HG03520 (cell line): ENCODE data around the gene C2orf81.
"Not testable (repeated sequence)": the region's sequence is repeated elsewhere in the genome, so short reads cannot be mapped to it uniquely, and the experiment has no call there.

Source experiments
- ATAC-seq: cut with Tn5 transposase; IDR thresholded peaks from one replicate; pipeline ENCODE4 v1.9.1; 2021; ENCODE audit warnings: mild to moderate bottlenecking, moderate library complexity; ENCODE audit not compliant: unreplicated experiment

C2orf81 gene

DNA sequence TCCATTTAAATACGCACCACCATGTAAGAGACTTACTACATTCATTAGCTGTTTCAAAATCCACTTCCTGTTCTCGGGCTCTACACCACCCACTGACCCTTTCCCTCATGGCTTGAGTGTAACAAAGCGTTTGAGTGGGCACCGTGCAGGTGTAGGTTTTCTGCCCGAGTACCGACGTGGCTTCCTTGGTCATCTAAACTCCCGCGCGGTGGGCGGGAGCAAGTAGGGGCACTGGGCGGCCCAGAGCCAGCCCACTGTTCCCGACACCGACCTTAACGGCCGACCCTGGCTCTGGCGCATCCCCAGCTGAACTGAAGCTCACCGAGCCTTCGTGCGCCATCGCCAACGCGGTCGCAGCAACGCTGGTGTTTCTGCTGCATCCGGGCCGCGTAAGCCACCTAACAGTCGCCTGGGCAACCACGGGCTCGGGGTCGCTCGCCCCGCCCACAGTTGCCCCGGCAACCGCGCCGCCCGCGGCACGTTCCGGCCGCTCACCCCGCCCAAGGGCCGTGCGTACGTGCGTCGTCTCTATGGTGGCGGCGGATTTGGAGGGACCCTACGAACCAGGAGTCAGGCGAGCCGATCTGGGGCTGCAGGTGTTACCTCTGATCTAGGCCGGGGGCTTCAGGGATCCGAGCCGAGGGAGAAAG is at the start of gene C2orf81, which contains the start of gene WDR54:
Gene C2orf81, minus strand, starts transcription at position 399 of the 650 bp plus-strand sequence. Its CDS starts 59 bp downstream, at position 340.
Gene WDR54, plus strand, starts transcription at position 510 of the 650 bp plus-strand sequence. CDS start 424 bp downstream, outside the sequence.
- peak; percentile 89 for ATAC-seq

DNA sequence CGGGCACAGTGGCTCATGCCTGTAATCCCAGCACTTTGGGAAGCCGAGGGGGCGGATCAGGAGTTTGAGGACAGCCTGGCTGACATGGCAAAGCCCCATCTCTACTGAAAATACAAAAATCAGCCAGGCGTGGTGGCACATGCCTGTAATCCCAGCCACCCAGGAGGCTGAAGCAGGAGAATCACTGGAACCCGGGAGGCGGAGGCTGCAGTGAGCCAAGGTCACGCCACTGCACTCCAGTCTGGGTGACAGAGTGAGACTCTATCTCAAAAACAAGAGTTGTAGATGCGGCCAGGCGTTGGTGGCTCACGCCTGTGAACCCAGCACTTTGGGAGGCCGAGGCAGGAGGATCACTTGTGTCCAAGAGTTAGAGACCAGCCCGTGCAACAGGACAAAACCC is 49.3 kb upstream of the C2orf81 start:
- not testable (repeated sequence) for ATAC-seq

DNA sequence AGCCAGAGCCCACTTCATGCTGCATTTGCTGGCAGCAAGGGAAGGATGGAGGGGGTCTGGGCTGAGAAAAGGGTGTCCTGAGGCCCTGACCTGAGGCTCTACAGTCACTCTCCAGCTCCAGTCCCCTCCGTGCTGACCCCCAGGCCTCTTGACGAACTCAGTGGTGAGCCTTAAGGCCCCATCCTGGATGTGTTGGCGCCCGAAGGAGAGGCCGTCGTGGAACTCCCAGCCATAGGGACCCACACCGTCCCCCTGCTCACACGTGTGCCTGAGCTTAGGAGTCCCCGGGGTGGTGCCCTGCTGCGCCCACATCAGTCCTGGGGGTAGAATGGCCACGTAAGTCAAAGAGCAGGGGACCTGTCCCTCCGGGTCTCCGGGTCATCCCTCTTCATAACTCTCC is 43.0 kb upstream of the C2orf81 start:
- ATAC-seq, result no peak

DNA sequence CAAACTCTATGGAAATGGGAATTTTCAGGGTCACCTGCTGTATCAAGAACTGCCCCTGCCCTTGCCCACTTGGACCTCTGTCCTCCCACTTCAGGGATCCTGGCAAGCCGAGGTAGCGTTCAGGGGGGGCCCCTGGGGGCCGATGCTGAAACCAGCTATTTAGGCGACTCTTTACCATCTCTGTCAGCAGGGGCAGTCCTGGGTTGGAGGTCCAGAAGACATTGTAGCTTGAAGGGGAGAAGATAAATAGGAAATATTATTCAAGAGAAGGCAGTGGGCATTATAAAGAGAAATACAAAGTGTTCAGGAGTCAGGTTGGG is 41.3 kb upstream of the C2orf81 start:
- no peak for ATAC-seq

DNA sequence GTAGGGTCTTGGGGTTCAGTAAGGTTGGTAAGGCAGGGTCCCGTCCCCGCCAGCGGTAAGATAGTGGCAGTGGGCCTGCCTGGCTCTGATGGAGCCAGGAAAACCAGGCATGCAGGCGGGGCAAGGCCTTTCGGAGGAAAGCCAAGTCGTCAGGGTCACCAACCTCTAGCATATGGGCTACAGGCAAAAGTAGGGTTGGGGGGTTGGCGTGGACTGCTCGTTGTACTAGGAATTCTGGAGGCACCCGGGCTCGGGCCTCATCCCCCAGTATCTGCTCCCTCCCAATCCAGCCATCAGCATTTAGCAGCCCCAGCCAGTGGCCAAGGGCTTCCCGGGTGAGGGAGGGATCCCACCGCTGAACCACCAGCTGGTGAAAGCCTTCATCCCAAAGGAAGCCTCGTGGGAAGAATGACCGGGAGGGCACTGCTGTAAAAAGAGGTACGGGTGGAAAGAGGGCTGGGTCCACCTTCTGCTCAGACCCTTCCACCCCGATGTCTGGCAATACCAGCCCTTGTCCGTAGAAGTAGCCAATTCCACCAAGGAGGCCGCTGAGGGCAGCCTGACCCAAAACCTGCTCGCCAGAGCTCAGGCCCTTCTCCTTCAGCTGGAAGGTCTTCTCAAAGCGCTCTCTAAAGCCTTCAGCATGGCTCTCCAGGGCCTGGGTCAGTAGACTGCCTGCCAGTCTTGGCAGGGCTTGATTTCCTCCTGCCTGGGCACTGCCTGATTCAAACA is 40.8 kb upstream of the C2orf81 start:
- no peak for ATAC-seq

DNA sequence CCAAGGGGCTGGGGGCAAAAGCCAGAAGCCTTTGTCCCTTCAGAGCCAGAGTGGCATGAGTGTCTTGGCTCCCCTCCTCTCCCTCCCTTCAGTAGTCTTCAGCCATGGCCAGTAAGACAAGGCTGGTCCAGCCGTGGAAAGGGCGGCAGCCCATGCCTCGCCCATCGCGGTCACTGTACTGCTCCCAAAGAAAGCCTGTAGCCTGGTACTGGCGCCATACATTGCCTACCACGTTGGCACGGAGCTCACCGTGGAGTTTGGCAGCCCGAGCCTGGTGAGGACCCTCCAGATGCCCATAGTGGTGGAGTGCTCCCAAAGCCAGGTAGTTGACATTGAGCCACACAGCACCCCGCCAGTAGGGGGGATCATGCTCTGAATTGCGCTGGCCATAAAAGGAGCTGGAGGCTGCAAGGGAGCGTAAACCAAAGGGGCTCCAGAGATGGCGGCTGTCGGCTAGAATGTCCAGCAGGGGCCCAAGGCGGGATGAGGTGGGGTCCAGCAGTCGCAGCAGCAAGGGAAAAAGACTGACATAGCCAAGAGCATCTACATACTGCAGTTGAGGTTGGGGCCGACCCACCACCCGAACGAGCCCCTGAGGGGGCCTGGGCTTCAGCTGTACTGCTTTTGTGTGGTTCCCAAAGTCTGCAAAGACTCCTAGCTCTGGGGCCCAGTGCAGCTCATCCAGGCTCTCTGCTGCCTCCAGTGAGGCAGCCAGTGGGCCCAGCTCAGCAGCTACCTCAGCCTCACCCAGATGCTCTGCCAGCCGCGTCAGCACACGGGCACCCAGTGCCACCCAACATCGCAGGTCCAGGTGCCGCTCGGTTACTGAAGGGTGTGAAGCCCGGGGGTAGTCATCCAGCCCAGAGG is 40.0 kb upstream of the C2orf81 start:
- ATAC-seq, result no peak

DNA sequence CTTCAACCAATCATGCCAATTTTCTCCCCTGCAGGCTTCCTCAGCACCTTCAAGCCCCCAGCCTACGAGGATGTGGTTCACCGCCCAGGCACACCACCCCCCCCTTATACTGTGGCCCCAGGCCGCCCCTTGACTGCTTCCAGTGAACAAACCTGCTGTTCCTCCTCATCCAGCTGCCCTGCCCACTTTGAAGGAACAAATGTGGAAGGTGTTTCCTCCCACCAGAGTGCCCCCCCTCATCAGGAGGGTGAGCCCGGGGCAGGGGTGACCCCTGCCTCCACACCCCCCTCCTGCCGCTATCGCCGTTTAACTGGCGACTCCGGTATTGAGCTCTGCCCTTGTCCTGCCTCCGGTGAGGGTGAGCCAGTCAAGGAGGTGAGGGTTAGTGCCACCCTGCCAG is 38.8 kb upstream of the C2orf81 start:
- ATAC-seq, result not testable (repeated sequence)

DNA sequence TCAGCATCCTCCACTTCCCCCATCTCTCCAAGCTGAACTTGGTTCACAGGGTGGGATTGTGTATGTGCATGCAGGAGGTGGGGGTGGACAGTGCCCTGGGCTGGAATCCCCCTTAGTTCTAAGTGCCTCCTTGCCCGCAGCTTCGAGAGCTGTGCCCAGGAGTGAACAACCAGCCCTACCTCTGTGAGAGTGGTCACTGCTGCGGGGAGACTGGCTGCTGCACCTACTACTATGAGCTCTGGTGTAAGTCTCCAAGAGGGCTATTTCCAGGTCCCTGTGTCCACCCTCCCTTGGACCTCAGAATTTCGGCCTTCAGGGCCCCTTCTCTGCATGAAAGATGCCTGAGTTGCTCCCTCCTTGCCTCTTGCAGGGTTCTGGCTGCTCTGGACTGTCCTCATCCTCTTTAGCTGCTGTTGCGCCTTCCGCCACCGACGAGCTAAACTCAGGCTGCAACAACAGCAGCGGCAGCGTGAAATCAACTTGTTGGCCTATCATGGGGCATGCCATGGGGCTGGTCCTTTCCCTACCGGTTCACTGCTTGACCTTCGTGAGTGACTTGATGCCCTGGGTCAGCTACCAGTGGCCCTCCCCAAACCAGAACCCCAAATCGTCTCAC is 38.2 kb upstream of the C2orf81 start:
- not testable (repeated sequence) for ATAC-seq

DNA sequence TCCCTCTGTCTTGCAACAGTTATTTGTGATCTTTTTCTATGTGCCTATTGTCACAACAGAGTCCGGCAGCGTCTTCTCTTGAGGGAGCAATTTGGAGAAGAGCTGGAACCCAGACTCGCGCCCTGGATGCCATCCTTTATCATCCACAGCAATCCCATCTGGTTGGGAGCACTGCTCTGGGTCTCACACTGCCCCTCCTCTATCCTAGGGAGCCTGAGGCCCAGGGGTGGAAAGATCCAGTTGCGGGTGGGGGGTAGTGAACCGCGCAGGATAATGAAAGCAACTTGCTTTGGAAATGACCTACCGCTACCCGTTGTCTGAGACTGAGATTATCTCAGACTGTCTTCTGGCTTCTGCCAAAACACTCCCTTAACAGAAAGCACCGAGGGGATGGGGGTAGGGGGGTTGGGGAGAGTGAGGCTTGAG is 37.5 kb upstream of the C2orf81 start:
- ATAC-seq, result no peak

DNA sequence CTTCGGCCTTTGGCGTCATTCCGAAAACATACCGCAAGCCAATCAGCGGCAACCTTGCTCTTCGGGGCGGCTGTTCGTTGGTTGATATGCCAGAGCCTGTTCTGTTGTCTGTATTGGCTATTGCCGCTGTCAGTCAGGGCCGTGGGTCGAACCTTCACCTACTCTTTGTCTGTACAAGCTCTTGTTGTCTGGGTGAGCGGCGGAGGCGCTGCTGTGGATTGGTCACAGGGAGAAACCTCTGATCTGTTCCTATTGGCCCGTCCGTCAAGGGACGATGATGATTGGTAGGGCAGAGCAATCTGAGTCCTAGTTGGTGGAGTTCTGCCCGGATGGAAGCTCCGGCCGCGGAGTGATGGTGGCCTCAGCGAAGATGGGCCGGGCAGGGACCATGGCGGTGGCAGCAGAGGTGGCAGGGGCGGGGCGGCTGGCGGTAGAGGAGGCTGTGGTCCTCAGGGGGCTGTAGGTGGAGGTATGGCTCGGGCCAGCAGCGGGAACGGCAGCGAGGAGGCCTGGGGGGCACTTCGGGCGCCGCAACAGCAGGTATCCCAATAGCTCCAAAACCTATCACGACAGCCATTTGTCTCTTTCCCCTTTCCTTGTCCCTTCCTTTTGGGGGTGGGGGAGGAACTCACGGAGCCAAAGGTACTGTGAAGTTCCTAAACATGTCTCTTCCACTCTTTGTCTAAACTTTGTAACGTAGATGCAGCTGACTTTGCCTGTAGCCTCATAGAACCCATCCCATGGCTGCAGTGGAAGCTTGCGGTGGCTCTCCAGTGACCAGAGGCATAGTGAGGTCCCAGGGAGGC is 36.9 kb upstream of the C2orf81 start, which contains the start of gene WBP1:
Gene WBP1, plus strand, starts transcription at position 307 of the 806 bp plus-strand sequence. Its CDS starts 165 bp downstream, at position 472.
- ATAC-seq, result peak; percentile 80

DNA sequence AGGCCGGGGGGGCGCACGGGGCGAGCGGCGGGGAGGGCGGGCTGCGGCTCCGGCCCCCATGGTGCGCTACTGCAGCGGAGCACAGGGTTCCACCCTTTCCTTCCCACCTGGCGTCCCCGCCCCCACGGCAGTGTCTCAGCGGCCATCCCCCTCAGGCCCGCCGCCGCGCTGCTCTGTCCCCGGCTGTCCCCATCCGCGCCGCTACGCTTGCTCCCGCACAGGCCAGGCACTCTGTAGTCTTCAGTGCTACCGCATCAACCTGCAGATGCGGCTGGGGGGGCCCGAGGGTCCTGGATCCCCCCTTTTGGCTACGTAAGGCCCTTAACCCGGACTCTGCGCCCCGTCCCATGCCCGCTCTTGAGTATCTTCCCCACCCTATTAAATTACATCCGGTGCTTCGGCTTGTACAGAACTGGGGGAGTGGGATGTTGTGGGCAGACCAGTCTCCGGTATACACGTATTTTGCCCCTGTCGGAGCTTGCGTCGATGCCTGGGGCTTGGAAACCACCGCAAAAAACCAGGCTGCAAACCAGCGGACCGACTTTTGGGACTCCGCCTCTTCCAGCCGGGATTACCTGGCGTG is 36.2 kb upstream of the C2orf81 start:
- peak; percentile 29 for ATAC-seq

DNA sequence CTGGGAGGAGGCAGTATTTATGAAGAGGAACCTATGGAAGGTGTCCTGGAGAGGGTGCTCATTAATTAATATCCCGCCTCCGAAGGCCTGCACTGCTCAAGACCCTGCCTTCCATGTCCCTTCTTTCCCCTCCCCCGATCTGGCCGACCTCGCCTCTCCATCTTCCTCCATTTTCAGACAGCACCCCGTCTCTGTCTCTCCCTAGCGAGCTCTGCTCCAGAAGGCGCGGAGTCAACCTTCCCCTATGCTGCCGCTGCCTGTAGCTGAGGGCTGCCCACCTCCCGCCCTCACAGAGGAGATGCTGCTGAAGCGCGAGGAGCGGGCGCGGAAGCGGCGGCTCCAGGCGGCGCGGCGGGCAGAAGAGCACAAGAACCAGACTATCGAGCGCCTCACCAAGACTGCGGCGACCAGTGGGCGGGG is 35.7 kb upstream of the C2orf81 start:
- ATAC-seq, result no peak

DNA sequence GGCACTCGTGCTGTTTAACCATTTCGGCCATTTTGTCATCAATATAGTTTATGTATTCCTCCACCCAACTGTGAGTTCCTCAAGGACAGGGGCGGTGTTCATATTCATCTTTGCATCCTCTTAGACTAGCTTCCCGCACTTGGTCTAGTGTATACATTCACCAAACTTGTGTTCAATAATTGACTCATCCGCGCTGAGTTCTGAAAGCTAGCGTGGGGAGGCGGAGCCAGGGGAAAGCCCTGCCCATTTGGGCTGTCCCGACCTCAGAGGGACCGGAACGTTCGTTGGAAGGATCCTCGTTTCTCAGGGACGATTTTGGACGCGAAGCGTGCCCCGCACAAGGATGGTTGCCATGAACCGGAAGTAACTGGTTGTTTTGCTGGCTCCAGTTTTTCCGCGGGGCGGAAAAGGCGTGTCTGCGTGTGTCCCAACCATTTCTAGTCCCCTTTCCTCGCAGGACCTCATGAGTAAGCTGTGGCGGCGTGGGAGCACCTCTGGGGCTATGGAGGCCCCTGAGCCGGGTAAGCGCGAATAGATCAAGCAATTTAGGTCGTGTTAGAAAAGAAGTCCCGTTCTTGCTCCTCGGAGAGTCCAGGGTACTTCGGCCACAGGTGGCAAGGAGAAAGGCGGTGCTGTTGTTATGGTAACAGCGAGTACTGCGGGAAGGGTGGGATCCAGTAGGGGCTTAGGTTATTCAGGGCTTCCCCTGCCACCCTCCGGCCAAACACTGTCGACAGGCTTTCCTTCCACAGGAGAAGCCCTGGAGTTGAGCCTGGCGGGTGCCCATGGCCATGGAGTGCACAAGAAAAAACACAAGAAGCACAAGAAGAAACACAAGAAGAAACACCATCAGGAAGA is 33.5 kb upstream of the C2orf81 start, which contains the start of gene INO80B:
Gene INO80B, plus strand, starts transcription at position 434 of the 858 bp plus-strand sequence. Its CDS starts 30 bp downstream, at position 464.
- peak; percentile 34 for ATAC-seq

DNA sequence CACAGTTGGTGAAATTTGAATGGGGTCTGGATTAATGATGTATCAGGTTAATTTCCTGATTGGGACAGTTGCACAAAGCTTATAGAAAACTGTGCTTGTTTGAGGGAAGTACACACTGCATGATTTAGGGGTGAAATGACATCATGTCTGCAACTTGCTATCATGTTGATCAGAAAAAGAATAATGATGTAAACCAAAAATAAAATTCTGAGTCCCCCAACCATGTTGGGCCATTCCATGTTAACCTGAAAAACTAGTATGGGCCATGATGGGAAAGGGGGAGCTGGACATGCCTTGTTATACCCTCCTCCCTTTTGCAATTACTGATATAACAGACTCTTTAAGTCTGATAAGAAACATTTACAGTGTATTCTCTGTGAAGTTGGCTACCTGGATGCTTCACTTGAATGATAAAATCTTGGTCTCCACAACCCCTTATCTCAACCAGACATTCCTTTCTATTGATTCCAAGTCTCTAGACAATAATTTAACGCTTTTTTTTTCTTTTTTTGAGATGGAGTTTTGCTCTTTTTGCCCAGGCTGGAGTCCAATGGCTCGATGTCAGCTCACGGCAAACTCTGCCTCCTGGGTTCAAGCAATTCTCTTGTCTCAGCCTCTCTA is 29.3 kb upstream of the C2orf81 start:
- ATAC-seq, result no peak

DNA sequence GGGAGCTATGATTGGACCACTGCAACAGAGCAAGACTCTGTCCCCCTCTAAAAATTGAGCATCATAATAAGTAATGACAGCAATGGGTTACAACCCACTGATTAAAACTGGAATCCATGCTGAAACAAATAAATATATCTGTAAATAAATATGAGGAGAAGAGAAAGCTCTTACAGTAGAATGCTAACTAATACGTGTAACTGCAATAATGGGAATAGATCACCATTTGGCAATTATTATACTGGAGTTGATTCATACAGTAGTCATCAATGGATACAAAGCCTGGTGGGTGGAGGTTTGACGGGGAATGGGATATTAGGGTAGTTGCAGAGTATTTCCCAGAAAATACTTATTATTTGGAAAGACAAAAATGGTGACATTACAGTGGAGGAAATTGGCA is 27.4 kb upstream of the C2orf81 start:
- ATAC-seq, result no peak

DNA sequence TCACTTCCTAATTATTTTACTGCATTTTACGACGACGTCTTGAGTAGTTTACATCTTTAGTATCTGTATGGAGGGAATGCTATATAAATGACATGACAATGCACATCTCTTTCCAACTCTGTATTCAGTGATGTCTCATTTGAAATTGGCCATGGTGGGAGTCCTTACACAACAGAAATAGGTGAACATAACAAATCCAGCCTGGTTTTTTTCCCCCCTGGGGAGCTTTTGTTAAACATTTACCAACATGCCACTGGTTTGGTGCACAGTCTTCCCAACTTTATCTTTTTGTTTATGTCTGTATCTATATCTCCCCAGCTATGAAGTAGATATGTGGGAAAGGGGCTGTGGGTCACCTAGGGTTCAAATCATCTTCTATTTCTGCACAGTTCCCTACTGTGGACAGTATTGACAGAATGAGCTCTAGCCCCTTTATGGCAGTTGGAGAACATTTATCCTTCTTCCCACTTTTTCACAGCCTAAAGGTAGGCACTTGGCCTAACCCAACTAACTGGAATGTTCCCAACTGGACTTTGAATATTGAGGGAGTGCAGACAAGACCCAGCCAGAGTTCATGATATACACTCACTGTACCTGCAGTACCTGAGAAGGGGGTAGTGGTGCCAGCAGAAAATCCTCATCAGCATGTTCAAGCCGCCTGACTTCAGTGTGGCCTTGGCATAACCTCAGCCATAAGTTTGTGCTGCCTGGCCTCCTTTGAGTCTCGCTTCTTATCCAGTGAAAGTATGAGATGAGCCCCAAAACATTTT is 26.0 kb upstream of the C2orf81 start:
- ATAC-seq, result no peak
